Measurements from ENCODE around the gene MYO1B. TPM values are rescaled to one million over a fixed set of nuclear protein-coding genes. Genes with fewer than 3 reads are reported as not detected.

The MYO1B gene
- total and polyA plus RNA-seq, 2 of the 8 experiments (the other 6 are each of a cell fraction or from before 2014, with no cell fraction given): 15.5 to 61.2 TPM

GRCh38 chr2:191362841-191363240 lies 117.6 kb downstream of the MYO1B start (continued):
- TF ChIP-seq CHD7 (IDR thresholded peaks at IDR 0.05; ENCODE audit: insufficient replicate concordance, low read length) (no peak), FOSL1 (IDR thresholded peaks at IDR 0.05; ENCODE audit: insufficient read depth, low read depth, low read length) (no peak)

Data from H1 (cell line).